H1 (cell line): ENCODE results near the gene RPUSD3.

Source experiments
- EP300 ChIP-seq, 2 experiments: IDR thresholded peaks; 1 replicate in 1 of 2; 2 replicates in 1 of 2; pipeline ENCODE4 v1.6.1; 2011 to 2012; ENCODE audit warnings: low read depth in 2 of 2, low read length in 2 of 2, mild to moderate bottlenecking in 2 of 2, borderline replicate concordance in 1 of 2, inconsistent platforms in 1 of 2, moderate library complexity in 1 of 2
- HDAC2 ChIP-seq, 2 experiments: fragments of 300-600 bp in 1 of 2; sonication (generic) in 1 of 2; IDR thresholded peaks; 2 replicates each; pipeline ENCODE4 v1.6.1; 2011 to 2012; ENCODE audit warnings: low read depth in 2 of 2, low read length in 2 of 2, mild to moderate bottlenecking in 2 of 2, moderate library complexity in 2 of 2, borderline replicate concordance in 1 of 2, inconsistent platforms in 1 of 2
- JUN ChIP-seq: IDR thresholded peaks from 2 replicates; pipeline ENCODE4 v1.6.1; 2011; ENCODE audit warnings: low read depth, mild to moderate bottlenecking, improper control_type of control experiment, low read length
- KDM1A ChIP-seq: fragments of 200-600, 300-600 bp; sonication (generic); IDR thresholded peaks from 2 replicates; pipeline ENCODE4 v1.7.1; 2016; ENCODE audit warnings: mild to moderate bottlenecking, low read length, borderline replicate concordance
- MAFK ChIP-seq: IDR thresholded peaks from 2 replicates; pipeline ENCODE4 v1.6.1; 2012; ENCODE audit warnings: low read depth, mild to moderate bottlenecking, improper control_type of control experiment, low read length
- POLR2A ChIP-seq, 2 experiments: IDR thresholded peaks; 1 replicate in 1 of 2; 2 replicates in 1 of 2; pipeline ENCODE4 v1.6.1; 2011; ENCODE audit warnings: low read depth in 2 of 2, low read length in 2 of 2, mild to moderate bottlenecking in 2 of 2; ENCODE audit errors: control extremely low read depth in 1 of 2
- RFX5 ChIP-seq: IDR thresholded peaks from 2 replicates; pipeline ENCODE4 v1.6.1; 2011; ENCODE audit warnings: low read depth, low read length, improper control_type of control experiment, borderline replicate concordance
- ZNF274 ChIP-seq: IDR thresholded peaks from 2 replicates; pipeline ENCODE4 v1.7.0; 2012; ENCODE audit warnings: low read length, borderline replicate concordance; ENCODE audit errors: extremely low read depth
- TF ChIP-seq, protein P1 (sequence below), 3 experiments: IDR thresholded peaks; 1 replicate in 2 of 3; 2 replicates in 1 of 3; pipeline versions ENCODE4 v1.5.1 to v1.6.1; 2011; ENCODE audit warnings: low read length in 3 of 3, mild to moderate bottlenecking in 3 of 3, inconsistent platforms in 2 of 3, low read depth in 1 of 3, moderate library complexity in 1 of 3; ENCODE audit not compliant: insufficient read depth in 1 of 3; ENCODE audit errors: control extremely low read depth in 1 of 3

DNA sequence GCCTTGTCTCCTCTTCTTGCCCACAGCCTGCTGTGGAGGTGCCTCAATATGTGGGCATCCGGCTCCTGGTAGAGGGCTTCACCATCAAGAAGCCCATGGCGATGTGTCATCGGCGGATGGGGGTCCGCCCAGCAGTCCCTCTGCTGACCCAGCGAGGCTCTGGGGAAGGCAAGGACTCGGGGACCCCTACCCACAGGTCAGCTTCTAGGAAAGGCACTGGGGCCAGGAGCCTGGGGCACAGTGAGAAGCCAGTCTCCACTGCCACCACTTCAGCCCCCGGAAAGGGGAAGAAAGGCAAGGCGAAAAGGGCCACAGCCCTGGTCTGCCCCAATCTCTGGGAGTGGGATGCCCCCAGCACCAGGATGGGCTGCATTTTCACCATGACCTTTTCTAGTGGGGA is 10.7 kb downstream of the RPUSD3 start:
- TF ChIP-seq EP300 (IDR thresholded peaks at IDR 0.05; ENCODE audit: borderline replicate concordance in 1 of 2, low read depth in 2 of 2, low read length in 2 of 2) = no peak
- no peak for TF ChIP-seq MAFK
- TF ChIP-seq KDM1A = no peak
- TF ChIP-seq, protein P1, sequence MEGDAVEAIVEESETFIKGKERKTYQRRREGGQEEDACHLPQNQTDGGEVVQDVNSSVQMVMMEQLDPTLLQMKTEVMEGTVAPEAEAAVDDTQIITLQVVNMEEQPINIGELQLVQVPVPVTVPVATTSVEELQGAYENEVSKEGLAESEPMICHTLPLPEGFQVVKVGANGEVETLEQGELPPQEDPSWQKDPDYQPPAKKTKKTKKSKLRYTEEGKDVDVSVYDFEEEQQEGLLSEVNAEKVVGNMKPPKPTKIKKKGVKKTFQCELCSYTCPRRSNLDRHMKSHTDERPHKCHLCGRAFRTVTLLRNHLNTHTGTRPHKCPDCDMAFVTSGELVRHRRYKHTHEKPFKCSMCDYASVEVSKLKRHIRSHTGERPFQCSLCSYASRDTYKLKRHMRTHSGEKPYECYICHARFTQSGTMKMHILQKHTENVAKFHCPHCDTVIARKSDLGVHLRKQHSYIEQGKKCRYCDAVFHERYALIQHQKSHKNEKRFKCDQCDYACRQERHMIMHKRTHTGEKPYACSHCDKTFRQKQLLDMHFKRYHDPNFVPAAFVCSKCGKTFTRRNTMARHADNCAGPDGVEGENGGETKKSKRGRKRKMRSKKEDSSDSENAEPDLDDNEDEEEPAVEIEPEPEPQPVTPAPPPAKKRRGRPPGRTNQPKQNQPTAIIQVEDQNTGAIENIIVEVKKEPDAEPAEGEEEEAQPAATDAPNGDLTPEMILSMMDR (IDR thresholded peaks at IDR 0.05; ENCODE audit: control extremely low read depth in 1 of 3, insufficient read depth in 1 of 3, low read depth in 1 of 3, low read length in 3 of 3) = no peak
- no peak for TF ChIP-seq ZNF274
- TF ChIP-seq JUN = no peak
- no peak for TF ChIP-seq RFX5
- TF ChIP-seq HDAC2 (IDR thresholded peaks at IDR 0.05; ENCODE audit: borderline replicate concordance in 1 of 2, low read depth in 2 of 2, low read length in 2 of 2) = no peak
- no peak for TF ChIP-seq POLR2A (IDR thresholded peaks at IDR 0.05; ENCODE audit: control extremely low read depth in 1 of 2, low read depth in 2 of 2, low read length in 2 of 2)
